PFSK-1 (cell line): Measurements from ENCODE around the gene COLEC12.

ENCODE experiments used
- FOXP2 ChIP-seq: optimal IDR thresholded peaks from 2 replicates; pipeline ENCODE3; 2011; ENCODE audit warnings: borderline replicate concordance, control low read depth, inconsistent platforms; ENCODE audit not compliant: insufficient read depth; ENCODE audit errors: extremely low read length, extremely low read depth
- POLR2AphosphoS5 ChIP-seq: IDR thresholded peaks from 2 replicates; pipeline ENCODE4 v1.6.1; 2012; ENCODE audit warnings: low read depth, mild to moderate bottlenecking, control low read depth, low read length, moderate library complexity
- REST ChIP-seq, 2 experiments: IDR thresholded peaks; 2 replicates each; pipeline versions ENCODE4 v1.6.1 to v1.8.0; 2011 to 2012; ENCODE audit warnings: low read depth in 2 of 2, low read length in 2 of 2, control low read depth in 1 of 2, inconsistent platforms in 1 of 2, mild to moderate bottlenecking in 1 of 2, moderate library complexity in 1 of 2; ENCODE audit not compliant: insufficient read depth in 1 of 2
- SIN3A ChIP-seq: IDR thresholded peaks from 2 replicates; pipeline ENCODE4 v1.6.1; 2012; ENCODE audit warnings: mild to moderate bottlenecking, low read length, moderate library complexity, borderline replicate concordance; ENCODE audit not compliant: insufficient read depth
- TAF1 ChIP-seq: IDR thresholded peaks from 2 replicates; pipeline ENCODE4 v1.6.1; 2012; ENCODE audit warnings: low read length, control low read depth, borderline replicate concordance; ENCODE audit not compliant: insufficient read depth

COLEC12 gene

GRCh38 chr18:415047-415446, 85.5 kb downstream of the COLEC12 start:
- TF ChIP-seq FOXP2 (no peak), POLR2AphosphoS5 (no peak), TAF1 (no peak), REST (IDR thresholded peaks at IDR 0.05; ENCODE audit: insufficient read depth in 1 of 2, low read depth in 2 of 2, low read length in 2 of 2) (no peak), SIN3A (no peak)

- TF ChIP-seq SIN3A (no peak), POLR2AphosphoS5 (no peak), REST (IDR thresholded peaks at IDR 0.05; ENCODE audit: insufficient read depth in 1 of 2, low read depth in 2 of 2, low read length in 2 of 2) (no peak), FOXP2 (no peak), TAF1 (no peak)
These were observed 87.3 kb downstream of the COLEC12 start for GRCh38 chr18:413233-413632.

DNA sequence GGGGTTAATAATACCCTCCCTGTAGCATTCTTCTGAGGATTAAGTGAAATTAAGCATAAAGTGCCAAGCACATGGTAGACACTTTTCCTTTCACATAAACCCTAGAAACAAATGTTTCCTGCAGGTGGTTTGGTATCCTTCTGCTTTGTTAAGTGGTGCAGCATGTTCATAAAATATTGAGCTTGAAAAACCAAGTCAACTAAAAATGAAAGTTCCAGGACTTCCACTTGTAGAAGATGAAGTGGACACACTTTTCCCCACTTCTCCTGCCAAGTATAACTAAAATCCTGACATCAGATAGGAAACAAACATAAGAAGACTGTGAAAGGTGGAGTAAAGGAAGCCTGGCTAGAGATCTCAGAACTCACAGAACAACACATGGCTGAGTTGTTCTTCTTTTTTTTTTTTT, 90.5 kb downstream of the COLEC12 start:
- TF ChIP-seq FOXP2 (no peak), REST (IDR thresholded peaks at IDR 0.05; ENCODE audit: insufficient read depth in 1 of 2, low read depth in 2 of 2, low read length in 2 of 2) (no peak), SIN3A (no peak), POLR2AphosphoS5 (no peak), TAF1 (no peak)

GRCh38 chr18:408367-408766, 92.1 kb downstream of the COLEC12 start:
- TF ChIP-seq FOXP2 (no peak), POLR2AphosphoS5 (no peak), TAF1 (no peak), SIN3A (no peak), REST (IDR thresholded peaks at IDR 0.05; ENCODE audit: insufficient read depth in 1 of 2, low read depth in 2 of 2, low read length in 2 of 2) (no peak)

- TF ChIP-seq SIN3A: no peak
- TF ChIP-seq TAF1: no peak
- TF ChIP-seq FOXP2: no peak
- no peak for TF ChIP-seq POLR2AphosphoS5
- TF ChIP-seq REST (IDR thresholded peaks at IDR 0.05; ENCODE audit: insufficient read depth in 1 of 2, low read depth in 2 of 2, low read length in 2 of 2): no peak
These were observed 92.8 kb downstream of the COLEC12 start for GRCh38 chr18:407626-408224.
